ENCODE data around the gene NDUFA3. TPM values are rescaled to one million over a fixed set of nuclear protein-coding genes. Genes with fewer than 3 reads are reported as not detected.
A peak's percentile ranks its signal among the peaks of the same experiment; 100 is the strongest.

Gene NDUFA3
- total RNA-seq, 2 experiments from 2014 or later: 134 to 135 TPM

GRCh38 chr19:54137699-54138488 lies 35.2 kb downstream of the NDUFA3 start, which contains the start of gene CNOT3:
Gene CNOT3, plus strand, starts transcription at chr19:54137762. Its CDS starts 5,217 bp downstream, at chr19:54142979.
- peak within 1 kb of the TSS; percentile 90 for H3K4me3 Mint-ChIP-seq
- POLR2A ChIA-PET: interaction anchor here (0.6 to 4.0 kb wide), 14 partner anchors 12 to 1121 kb away, joined by 3 to 38 read pairs (median 4); partner anchors contain the start of genes LENG1, MBOAT7, PRPF31 and RPS9
- H3K4me1 Mint-ChIP-seq: peaks cover 33% of the 10 kb centered on the region
- no peaks in the 10 kb centered on the region for H3K27me3 Mint-ChIP-seq
- H3K36me3 Mint-ChIP-seq: peaks cover 2% of the 10 kb centered on the region
- no peaks in the 10 kb centered on the region for H3K9me3 Mint-ChIP-seq
- DNase-seq (peak; percentile 53), ATAC-seq (ENCODE audit: low read depth) (no peak)
- peak within 1 kb of the TSS; percentile 90 for H3K27ac Mint-ChIP-seq

GRCh38 chr19:54138489-54139256 lies 36.0 kb downstream of the NDUFA3 start:
- DNase-seq (no peak), ATAC-seq (ENCODE audit: low read depth) (no peak)
- H3K27me3 Mint-ChIP-seq: no peaks in the 10 kb centered on the region
- POLR2A ChIA-PET: interaction anchor here (0.7 to 4.0 kb wide), 4 partner anchors 21 to 62 kb away, joined by 3 to 30 read pairs (median 3); partner anchors contain the start of genes LENG1, MBOAT7, PRPF31 and TFPT
- H3K27ac Mint-ChIP-seq: peak overlapping the region; percentile 90
- peak overlapping the region; percentile 90 for H3K4me3 Mint-ChIP-seq
- H3K36me3 Mint-ChIP-seq: peaks cover 4% of the 10 kb centered on the region
- H3K4me1 Mint-ChIP-seq: peaks cover 33% of the 10 kb centered on the region
- no peaks in the 10 kb centered on the region for H3K9me3 Mint-ChIP-seq

GRCh38 chr19:54141356-54141755 lies 38.7 kb downstream of the NDUFA3 start:
- Mint-ChIP-seq H3K27ac (no peak overlapping the region), H3K36me3 (peaks cover 17% of the 10 kb centered on the region), H3K9me3 (no peaks in the 10 kb centered on the region), H3K4me3 (no peak overlapping the region), H3K4me1 (peaks cover 26% of the 10 kb centered on the region), H3K27me3 (no peaks in the 10 kb centered on the region)
- no peak for ATAC-seq (ENCODE audit: low read depth)
- DNase-seq: no peak
- POLR2A ChIA-PET: no interaction called here

GRCh38 chr19:54142166-54142780 lies 39.6 kb downstream of the NDUFA3 start:
- Mint-ChIP-seq H3K9me3 (no peaks in the 10 kb centered on the region), H3K36me3 (peaks cover 17% of the 10 kb centered on the region), H3K4me3 (no peak overlapping the region), H3K4me1 (peaks cover 23% of the 10 kb centered on the region), H3K27me3 (no peaks in the 10 kb centered on the region), H3K27ac (peak overlapping the region; percentile 60)
- ATAC-seq (ENCODE audit: low read depth): no peak
- POLR2A ChIA-PET: no interaction called here
- no peak for DNase-seq

- Mint-ChIP-seq H3K36me3 (peaks cover 24% of the 10 kb centered on the region), H3K4me1 (peaks cover 7% of the 10 kb centered on the region), H3K27me3 (no peaks in the 10 kb centered on the region), H3K27ac (no peak overlapping the region), H3K9me3 (no peaks in the 10 kb centered on the region), H3K4me3 (no peak overlapping the region)
- DNase-seq: no peak
- POLR2A ChIA-PET: no interaction called here
- no peak for ATAC-seq (ENCODE audit: low read depth)
Measured at GRCh38 chr19:54145541-54146158, 43.0 kb downstream of the NDUFA3 start.

GRCh38 chr19:54147676-54148075 lies 45.0 kb downstream of the NDUFA3 start:
- Mint-ChIP-seq H3K4me1 (no peaks in the 10 kb centered on the region), H3K27me3 (no peaks in the 10 kb centered on the region), H3K27ac (no peak overlapping the region), H3K36me3 (peaks cover 28% of the 10 kb centered on the region), H3K4me3 (no peak overlapping the region), H3K9me3 (no peaks in the 10 kb centered on the region)
- ATAC-seq (ENCODE audit: low read depth) (no peak), DNase-seq (no peak)
- POLR2A ChIA-PET: interaction anchor here (1.8 kb wide), 1 partner anchor 12 kb away, joined by 7 read pairs; the partner anchor contains the start of gene LENG1

- DNase-seq: no peak
- no peaks in the 10 kb centered on the region for H3K9me3 Mint-ChIP-seq
- peaks cover 26% of the 10 kb centered on the region for H3K36me3 Mint-ChIP-seq
Measured at GRCh38 chr19:54148158-54148557, 45.5 kb downstream of the NDUFA3 start.

GRCh38 chr19:54149021-54149812 lies 46.6 kb downstream of the NDUFA3 start:
- POLR2A ChIA-PET: interaction anchor here (0.6 to 2.4 kb wide), 4 partner anchors 10 to 81 kb away, joined by 4 to 13 read pairs (median 6); partner anchors contain the start of genes CNOT3 and LENG1
- Mint-ChIP-seq H3K36me3 (peaks cover 30% of the 10 kb centered on the region), H3K4me1 (peaks cover 4% of the 10 kb centered on the region), H3K27ac (no peak overlapping the region), H3K27me3 (no peaks in the 10 kb centered on the region), H3K4me3 (no peak overlapping the region), H3K9me3 (no peaks in the 10 kb centered on the region)
- DNase-seq (no peak), ATAC-seq (ENCODE audit: low read depth) (no peak)

More at GRCh38 chr19:54148158-54148557, 45.5 kb downstream of the NDUFA3 start:
- Mint-ChIP-seq H3K4me3 (no peak overlapping the region), H3K27me3 (no peaks in the 10 kb centered on the region), H3K4me1 (no peaks in the 10 kb centered on the region), H3K27ac (no peak overlapping the region)
- POLR2A ChIA-PET: interaction anchor here (1.8 kb wide), 1 partner anchor 11 kb away, joined by 7 read pairs; the partner anchor contains the start of gene LENG1
- no peak for ATAC-seq (ENCODE audit: low read depth)

- ATAC-seq (ENCODE audit: low read depth): no peak
- no peak for DNase-seq
- H3K27me3 Mint-ChIP-seq: no peaks in the 10 kb centered on the region
- POLR2A ChIA-PET: interaction anchor here (1.0 to 2.4 kb wide), 3 partner anchors 14 to 36 kb away, joined by 4 to 13 read pairs (median 4); partner anchors contain the start of genes CNOT3, PRPF31 and TFPT
- no peaks in the 10 kb centered on the region for H3K9me3 Mint-ChIP-seq
- H3K27ac Mint-ChIP-seq: no peak overlapping the region
- H3K4me3 Mint-ChIP-seq: no peak overlapping the region
- H3K4me1 Mint-ChIP-seq: peaks cover 13% of the 10 kb centered on the region
- H3K36me3 Mint-ChIP-seq: peaks cover 35% of the 10 kb centered on the region
Measured at GRCh38 chr19:54151362-54152035, 48.8 kb downstream of the NDUFA3 start.

- Mint-ChIP-seq H3K27ac (no peak overlapping the region), H3K36me3 (peaks cover 41% of the 10 kb centered on the region), H3K4me1 (peaks cover 16% of the 10 kb centered on the region), H3K4me3 (no peak overlapping the region), H3K27me3 (no peaks in the 10 kb centered on the region), H3K9me3 (no peaks in the 10 kb centered on the region)
- POLR2A ChIA-PET: interaction anchor here (0.6 to 1.3 kb wide), 3 partner anchors 15 to 360 kb away, joined by 4 read pairs; partner anchors contain the start of genes CNOT3, PRPF31 and TFPT
- ATAC-seq (ENCODE audit: low read depth) (no peak), DNase-seq (no peak)
Measured at GRCh38 chr19:54152267-54152666, 49.6 kb downstream of the NDUFA3 start.

GRCh38 chr19:54152878-54153524 lies 50.3 kb downstream of the NDUFA3 start:
- POLR2A ChIA-PET: interaction anchor here (0.6 to 1.3 kb wide), 2 partner anchors 16 to 361 kb away, joined by 4 read pairs; partner anchors contain the start of gene CNOT3
- peaks cover 16% of the 10 kb centered on the region for H3K4me1 Mint-ChIP-seq
- no peak overlapping the region for H3K4me3 Mint-ChIP-seq
- no peak overlapping the region for H3K27ac Mint-ChIP-seq
- H3K27me3 Mint-ChIP-seq: no peaks in the 10 kb centered on the region
- peaks cover 39% of the 10 kb centered on the region for H3K36me3 Mint-ChIP-seq
- DNase-seq: no peak
- no peaks in the 10 kb centered on the region for H3K9me3 Mint-ChIP-seq
- ATAC-seq (ENCODE audit: low read depth): no peak
